Measurements from ENCODE around the gene OR6X1.

Gene OR6X1

GRCh38 chr11:123775715-123776549, 21.6 kb upstream of the OR6X1 start:
- Histone ChIP-seq H3K36me3 (ENCODE audit: control insufficient read depth, insufficient read depth, low read length) (no peaks in the 10 kb centered on the region), H3K9me3 (ENCODE audit: control insufficient read depth, insufficient read depth, low read length) (no peaks in the 10 kb centered on the region), H3K4me3 (ENCODE audit: low read depth, low read length) (no peak overlapping the region), H3K9ac (ENCODE audit: low read depth, low read length) (peak overlapping the region; percentile 67), H3K27me3 (ENCODE audit: control insufficient read depth, insufficient read depth, low read length) (no peaks in the 10 kb centered on the region), H3K4me1 (ENCODE audit: control insufficient read depth, insufficient read depth, low read length) (peaks cover 48% of the 10 kb centered on the region), H3K27ac (ENCODE audit: low read depth, low read length) (peak overlapping the region; percentile 97)

DNA sequence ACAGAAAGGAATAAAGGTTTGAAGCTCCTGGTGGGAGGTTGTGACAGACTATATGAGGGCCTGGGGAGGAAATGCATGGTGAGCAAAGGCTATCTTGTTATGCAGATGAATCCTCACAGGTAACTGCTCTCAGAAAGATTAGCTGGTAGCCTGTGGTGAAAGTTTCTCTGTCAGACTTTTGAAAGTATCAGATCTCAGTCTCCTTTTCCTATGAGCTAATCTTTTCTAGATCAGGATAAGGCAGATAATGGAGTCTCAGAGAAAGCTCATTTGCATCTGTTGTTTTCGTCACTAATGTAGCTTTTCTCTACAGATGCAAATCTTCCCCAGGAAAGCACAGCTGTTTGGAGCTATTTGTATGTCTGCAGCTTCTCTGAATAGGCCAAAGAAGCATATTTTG, 21.0 kb upstream of the OR6X1 start:
- H3K36me3 ChIP-seq (ENCODE audit: control insufficient read depth, insufficient read depth, low read length) = no peaks in the 10 kb centered on the region
- no peaks in the 10 kb centered on the region for H3K27me3 ChIP-seq (ENCODE audit: control insufficient read depth, insufficient read depth, low read length)
- 0 out of 2 replicates have a peak overlapping the region, but pooled peaks have one; percentile 16 for H3K4me3 ChIP-seq (ENCODE audit: low read depth, low read length)
- H3K27ac ChIP-seq (ENCODE audit: low read depth, low read length) = peak overlapping the region; percentile 97
- H3K9me3 ChIP-seq (ENCODE audit: control insufficient read depth, insufficient read depth, low read length) = no peaks in the 10 kb centered on the region
- peak overlapping the region; percentile 67; the same call in 1 of the 2 replicates for H3K9ac ChIP-seq (ENCODE audit: low read depth, low read length)
- peaks cover 46% of the 10 kb centered on the region for H3K4me1 ChIP-seq (ENCODE audit: control insufficient read depth, insufficient read depth, low read length)

- Histone ChIP-seq H3K4me3 (ENCODE audit: low read depth, low read length) (no peak overlapping the region), H3K9me3 (ENCODE audit: control insufficient read depth, insufficient read depth, low read length) (no peaks in the 10 kb centered on the region), H3K36me3 (ENCODE audit: control insufficient read depth, insufficient read depth, low read length) (no peaks in the 10 kb centered on the region), H3K4me1 (ENCODE audit: control insufficient read depth, insufficient read depth, low read length) (peaks cover 46% of the 10 kb centered on the region), H3K9ac (ENCODE audit: low read depth, low read length) (no peak overlapping the region; the same call in 1 of the 2 replicates), H3K27me3 (ENCODE audit: control insufficient read depth, insufficient read depth, low read length) (no peaks in the 10 kb centered on the region), H3K27ac (ENCODE audit: low read depth, low read length) (peak overlapping the region; percentile 97)
These were observed 19.6 kb upstream of the OR6X1 start for GRCh38 chr11:123773959-123774358.

GRCh38 chr11:123773026-123773425, 18.7 kb upstream of the OR6X1 start:
- H3K4me1 ChIP-seq (ENCODE audit: control insufficient read depth, insufficient read depth, low read length) = peaks cover 46% of the 10 kb centered on the region
- no peaks in the 10 kb centered on the region for H3K27me3 ChIP-seq (ENCODE audit: control insufficient read depth, insufficient read depth, low read length)
- H3K9ac ChIP-seq (ENCODE audit: low read depth, low read length) = no peak overlapping the region
- no peaks in the 10 kb centered on the region for H3K9me3 ChIP-seq (ENCODE audit: control insufficient read depth, insufficient read depth, low read length)
- no peak overlapping the region for H3K27ac ChIP-seq (ENCODE audit: low read depth, low read length)
- H3K36me3 ChIP-seq (ENCODE audit: control insufficient read depth, insufficient read depth, low read length) = no peaks in the 10 kb centered on the region
- H3K4me3 ChIP-seq (ENCODE audit: low read depth, low read length) = no peak overlapping the region

DNA sequence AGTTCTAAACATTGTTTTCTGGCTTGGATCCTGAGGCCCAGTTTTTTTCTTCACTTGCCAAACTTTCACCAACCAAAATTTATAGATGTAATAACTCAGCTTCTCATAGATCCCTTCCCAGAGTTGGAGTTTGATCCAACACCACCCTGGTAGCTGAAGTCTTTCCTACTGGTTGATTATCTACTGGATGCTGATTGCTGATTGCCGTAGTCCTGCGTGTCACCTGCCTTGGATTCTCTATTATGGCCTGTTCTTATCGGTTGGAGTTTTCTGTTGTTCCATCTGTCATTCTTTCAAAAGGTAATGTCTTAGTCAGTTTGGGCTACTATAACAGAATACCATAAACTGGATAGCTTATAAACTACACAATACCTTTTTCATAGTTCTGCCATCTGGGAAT, 17.3 kb upstream of the OR6X1 start:
- Histone ChIP-seq H3K9me3 (ENCODE audit: control insufficient read depth, insufficient read depth, low read length) (no peaks in the 10 kb centered on the region), H3K4me3 (ENCODE audit: low read depth, low read length) (no peak overlapping the region)

GRCh38 chr11:123770712-123771111, 16.4 kb upstream of the OR6X1 start:
- Histone ChIP-seq H3K27ac (ENCODE audit: low read depth, low read length) (no peak overlapping the region), H3K36me3 (ENCODE audit: control insufficient read depth, insufficient read depth, low read length) (no peaks in the 10 kb centered on the region), H3K4me1 (ENCODE audit: control insufficient read depth, insufficient read depth, low read length) (peaks cover 23% of the 10 kb centered on the region), H3K9me3 (ENCODE audit: control insufficient read depth, insufficient read depth, low read length) (no peaks in the 10 kb centered on the region), H3K9ac (ENCODE audit: low read depth, low read length) (no peak overlapping the region), H3K4me3 (ENCODE audit: low read depth, low read length) (no peak overlapping the region), H3K27me3 (ENCODE audit: control insufficient read depth, insufficient read depth, low read length) (no peaks in the 10 kb centered on the region)

More for the DNA sequence above, 17.3 kb upstream of the OR6X1 start:
- Histone ChIP-seq H3K36me3 (ENCODE audit: control insufficient read depth, insufficient read depth, low read length) (no peaks in the 10 kb centered on the region), H3K4me1 (ENCODE audit: control insufficient read depth, insufficient read depth, low read length) (peaks cover 33% of the 10 kb centered on the region), H3K9ac (ENCODE audit: low read depth, low read length) (no peak overlapping the region), H3K27me3 (ENCODE audit: control insufficient read depth, insufficient read depth, low read length) (no peaks in the 10 kb centered on the region), H3K27ac (ENCODE audit: low read depth, low read length) (no peak overlapping the region)

DNA sequence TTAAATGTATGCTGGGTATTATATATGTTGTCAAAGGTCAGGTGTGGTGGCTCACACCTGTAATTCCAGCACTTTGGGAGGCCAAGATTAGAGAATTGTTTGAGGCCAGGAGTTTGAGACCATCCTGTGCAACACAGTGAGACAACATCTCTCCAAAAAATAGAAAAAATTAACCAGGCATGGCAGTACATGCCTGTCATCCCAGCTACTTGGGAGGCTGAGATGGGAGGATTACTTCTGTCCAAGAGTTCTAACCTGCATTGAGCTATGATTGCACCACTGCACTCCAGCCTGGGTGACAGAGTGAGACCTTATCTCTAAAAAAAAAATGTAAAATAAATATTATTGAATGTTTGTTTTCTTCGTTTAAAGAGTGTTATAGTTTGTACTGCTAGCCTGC, 11.3 kb upstream of the OR6X1 start:
- no peak overlapping the region for H3K4me3 ChIP-seq (ENCODE audit: low read depth, low read length)
- H3K27me3 ChIP-seq (ENCODE audit: control insufficient read depth, insufficient read depth, low read length) = no peaks in the 10 kb centered on the region
- H3K4me1 ChIP-seq (ENCODE audit: control insufficient read depth, insufficient read depth, low read length) = no peaks in the 10 kb centered on the region
- peaks cover 24% of the 10 kb centered on the region for H3K9me3 ChIP-seq (ENCODE audit: control insufficient read depth, insufficient read depth, low read length)
- H3K27ac ChIP-seq (ENCODE audit: low read depth, low read length) = no peak overlapping the region
- no peaks in the 10 kb centered on the region for H3K36me3 ChIP-seq (ENCODE audit: control insufficient read depth, insufficient read depth, low read length)
- no peak overlapping the region for H3K9ac ChIP-seq (ENCODE audit: low read depth, low read length)

DNA sequence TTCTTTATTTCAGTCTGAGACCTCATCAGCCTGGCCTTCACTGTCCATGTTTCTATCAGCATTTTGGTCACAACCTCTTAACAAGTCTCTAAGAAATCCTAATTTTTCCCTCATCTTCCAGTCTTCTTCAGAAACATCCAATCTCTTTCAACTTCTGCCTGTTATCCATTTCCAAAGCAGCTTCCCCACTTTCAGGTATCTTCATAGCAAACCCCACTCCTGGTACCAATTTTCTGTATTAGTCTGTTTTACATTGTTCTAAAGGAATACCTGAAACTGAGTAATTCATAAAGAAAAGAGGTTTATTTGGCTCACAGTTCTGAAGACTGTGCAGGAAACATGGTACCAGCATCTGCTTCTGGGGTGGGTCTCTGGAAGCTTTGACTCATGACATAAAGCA, 8.1 kb upstream of the OR6X1 start:
- Histone ChIP-seq H3K9me3 (ENCODE audit: control insufficient read depth, insufficient read depth, low read length) (peaks cover 24% of the 10 kb centered on the region), H3K27ac (ENCODE audit: low read depth, low read length) (no peak overlapping the region), H3K4me1 (ENCODE audit: control insufficient read depth, insufficient read depth, low read length) (no peaks in the 10 kb centered on the region), H3K9ac (ENCODE audit: low read depth, low read length) (no peak overlapping the region), H3K4me3 (ENCODE audit: low read depth, low read length) (no peak overlapping the region), H3K36me3 (ENCODE audit: control insufficient read depth, insufficient read depth, low read length) (no peaks in the 10 kb centered on the region), H3K27me3 (ENCODE audit: control insufficient read depth, insufficient read depth, low read length) (no peaks in the 10 kb centered on the region)

DNA sequence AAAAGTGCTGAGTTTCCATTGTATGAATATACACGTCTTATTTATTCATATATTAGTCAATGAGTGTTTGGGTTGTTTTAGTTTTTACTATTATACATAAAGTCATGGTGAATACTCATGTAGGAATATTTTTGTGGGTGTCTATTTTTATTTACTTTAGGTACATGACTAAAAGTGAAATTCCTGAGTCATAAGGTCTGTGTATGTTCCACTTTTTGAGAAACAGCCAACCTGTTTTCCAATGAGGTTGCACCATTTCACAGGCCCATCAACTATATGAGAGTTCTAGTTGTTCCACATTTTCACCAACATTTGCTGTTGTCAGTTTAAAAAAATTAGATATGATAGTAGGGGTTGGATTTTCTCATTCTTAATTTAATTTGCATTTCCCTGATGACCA, 6.6 kb upstream of the OR6X1 start:
- H3K4me3 ChIP-seq (ENCODE audit: low read depth, low read length) = no peak overlapping the region
- no peaks in the 10 kb centered on the region for H3K36me3 ChIP-seq (ENCODE audit: control insufficient read depth, insufficient read depth, low read length)
- no peaks in the 10 kb centered on the region for H3K4me1 ChIP-seq (ENCODE audit: control insufficient read depth, insufficient read depth, low read length)
- H3K9ac ChIP-seq (ENCODE audit: low read depth, low read length) = no peak overlapping the region
- no peak overlapping the region for H3K27ac ChIP-seq (ENCODE audit: low read depth, low read length)
- peaks cover 24% of the 10 kb centered on the region for H3K9me3 ChIP-seq (ENCODE audit: control insufficient read depth, insufficient read depth, low read length)
- no peaks in the 10 kb centered on the region for H3K27me3 ChIP-seq (ENCODE audit: control insufficient read depth, insufficient read depth, low read length)

GRCh38 chr11:123757976-123758375, 3.7 kb upstream of the OR6X1 start:
- Histone ChIP-seq H3K9ac (ENCODE audit: low read depth, low read length) (no peak overlapping the region), H3K9me3 (ENCODE audit: control insufficient read depth, insufficient read depth, low read length) (peaks cover 20% of the 10 kb centered on the region), H3K27me3 (ENCODE audit: control insufficient read depth, insufficient read depth, low read length) (no peaks in the 10 kb centered on the region), H3K27ac (ENCODE audit: low read depth, low read length) (no peak overlapping the region), H3K4me1 (ENCODE audit: control insufficient read depth, insufficient read depth, low read length) (no peaks in the 10 kb centered on the region), H3K4me3 (ENCODE audit: low read depth, low read length) (no peak overlapping the region), H3K36me3 (ENCODE audit: control insufficient read depth, insufficient read depth, low read length) (no peaks in the 10 kb centered on the region)

DNA sequence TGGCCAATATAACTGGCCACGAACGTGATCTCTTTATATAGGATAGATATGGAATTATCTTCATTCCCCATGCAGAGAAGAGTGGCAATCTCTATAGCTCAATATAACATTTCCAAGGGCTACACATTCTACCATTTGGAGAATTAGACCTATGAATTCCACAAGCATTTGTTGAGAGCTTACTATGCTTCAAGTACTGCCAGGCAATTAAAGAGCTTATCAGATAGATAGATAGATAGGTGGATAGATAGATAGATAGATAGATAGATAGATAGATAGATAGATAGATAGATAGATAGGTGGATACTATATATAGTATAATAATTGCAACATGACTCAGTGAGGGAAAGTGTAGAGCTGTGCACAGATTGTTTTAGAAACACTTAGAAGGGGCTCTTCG, 1.5 kb upstream of the OR6X1 start:
- no peak overlapping the region for H3K4me3 ChIP-seq (ENCODE audit: low read depth, low read length)
- no peak overlapping the region for H3K9ac ChIP-seq (ENCODE audit: low read depth, low read length)
- H3K36me3 ChIP-seq (ENCODE audit: control insufficient read depth, insufficient read depth, low read length) = no peaks in the 10 kb centered on the region
- H3K9me3 ChIP-seq (ENCODE audit: control insufficient read depth, insufficient read depth, low read length) = no peaks in the 10 kb centered on the region
- no peak overlapping the region for H3K27ac ChIP-seq (ENCODE audit: low read depth, low read length)
- H3K27me3 ChIP-seq (ENCODE audit: control insufficient read depth, insufficient read depth, low read length) = no peaks in the 10 kb centered on the region
- H3K4me1 ChIP-seq (ENCODE audit: control insufficient read depth, insufficient read depth, low read length) = no peaks in the 10 kb centered on the region
